IPS DF 19.7 (cell line): Measurements from ENCODE around the gene PTGDR.

Experiments used
- DNase-seq: peaks from one replicate; pipeline ENCODE4 v3.0.0-alpha.2; 2013; ENCODE audit warnings: low read depth, low spot score

The PTGDR gene

GRCh38 chr14:52263190-52263589 lies 4.3 kb upstream of the PTGDR start:
- no peak for DNase-seq

- DNase-seq, result no peak
These were observed 2.2 kb upstream of the PTGDR start for GRCh38 chr14:52265253-52265652.

GRCh38 chr14:52266179-52266578 lies 1.3 kb upstream of the PTGDR start:
- no peak for DNase-seq

- no peak for DNase-seq
These were observed 716 bp upstream of the PTGDR start for GRCh38 chr14:52266782-52267181.

GRCh38 chr14:52268279-52269061 lies 972 bp downstream of the PTGDR start:
- DNase-seq, result no peak

GRCh38 chr14:52269100-52269499 lies 1.6 kb downstream of the PTGDR start:
- no peak for DNase-seq

- DNase-seq, result no peak
These were observed 2.5 kb downstream of the PTGDR start for GRCh38 chr14:52269982-52270381.

- no peak for DNase-seq
These were observed 4.0 kb downstream of the PTGDR start for GRCh38 chr14:52271538-52271937.

- no peak for DNase-seq
These were observed 4.9 kb downstream of the PTGDR start for GRCh38 chr14:52272375-52272774.

- DNase-seq, result no peak
These were observed 7.9 kb downstream of the PTGDR start for GRCh38 chr14:52275372-52275771.

GRCh38 chr14:52277552-52277951 lies 10.1 kb downstream of the PTGDR start:
- no peak for DNase-seq

- no peak for DNase-seq
These were observed 11.9 kb downstream of the PTGDR start for GRCh38 chr14:52279408-52279807.

- DNase-seq, result no peak
These were observed 15.6 kb downstream of the PTGDR start for GRCh38 chr14:52283099-52283498.

GRCh38 chr14:52286661-52287649 lies 19.5 kb downstream of the PTGDR start:
- DNase-seq, result no peak

GRCh38 chr14:52296378-52296777 lies 28.9 kb downstream of the PTGDR start:
- DNase-seq, result no peak

GRCh38 chr14:52298795-52299194 lies 31.3 kb downstream of the PTGDR start:
- DNase-seq, result no peak

GRCh38 chr14:52299692-52300278 lies 32.3 kb downstream of the PTGDR start:
- no peak for DNase-seq

- DNase-seq, result no peak
These were observed 35.7 kb downstream of the PTGDR start for GRCh38 chr14:52303236-52303635.

- no peak for DNase-seq
These were observed 36.9 kb downstream of the PTGDR start for GRCh38 chr14:52304248-52304904.

- DNase-seq, result no peak
These were observed 37.5 kb downstream of the PTGDR start for GRCh38 chr14:52305014-52305413.

GRCh38 chr14:52307376-52307775 lies 39.9 kb downstream of the PTGDR start:
- no peak for DNase-seq

- DNase-seq, result no peak
These were observed 40.4 kb downstream of the PTGDR start for GRCh38 chr14:52307905-52308304.
